HEK293 (cell line): Measurements from ENCODE around the gene TSC22D2.
A peak's percentile ranks its signal among the peaks of the same experiment; 100 is the strongest.

Experiments used
- CTCF ChIA-PET: fragments of 350-600 bp; formaldehyde crosslinking; extraction: SDS; loops from one replicate; lab custom pipeline; 2021; ENCODE audit warnings: antibody characterized with exemption; lab: Yijun Ruan, JAX
- POLR2A ChIA-PET: fragments of 300-600 bp; formaldehyde crosslinking; extraction: SDS; loops from one replicate; lab custom pipeline; 2020; ENCODE audit warnings: antibody characterized with exemption, inconsistent platforms; lab: Yijun Ruan, JAX
- H3K27ac ChIP-seq: fragments of 200-500 bp; sonication (Bioruptor generic); 2 replicates; pipeline ENCODE4 v1.5.1; 2014; ENCODE audit warnings: low read depth, low read length, control low read depth, inconsistent platforms; ENCODE audit errors: extremely low read depth
- H3K36me3 ChIP-seq, 2 experiments: fragments of 200-500 bp in 1 of 2; sonication (Bioruptor generic) in 1 of 2; 1 replicate in 1 of 2; 2 replicates in 1 of 2; pipeline ENCODE4 v1.5.1; 2014 to 2017; ENCODE audit warnings: inconsistent platforms in 2 of 2, low read length in 2 of 2; ENCODE audit not compliant: control insufficient read depth in 2 of 2, insufficient read depth in 1 of 2
- H3K4me1 ChIP-seq: fragments of 200-500 bp; sonication (Bioruptor generic); 2 replicates; pipeline ENCODE4 v1.5.1; 2014; ENCODE audit warnings: mild to moderate bottlenecking, low read length, inconsistent platforms; ENCODE audit not compliant: control insufficient read depth, insufficient read depth
- H3K4me3 ChIP-seq: 2 replicates; pipeline ENCODE4 v1.5.1; 2011; ENCODE audit warnings: low read depth, mild to moderate bottlenecking, control low read depth, low read length, moderate library complexity
- H3K9me3 ChIP-seq: fragments of 200-500 bp; sonication (Bioruptor generic); 2 replicates; pipeline ENCODE4 v1.5.1; 2014; ENCODE audit warnings: low read depth, low read length, inconsistent platforms; ENCODE audit not compliant: control insufficient read depth, insufficient read depth
- MYNN ChIP-seq: fragments of 450-650 bp; formaldehyde crosslinking; IDR thresholded peaks from 2 replicates; pipeline ENCODE4 v1.5.1; 2016; ENCODE audit warnings: missing biosample characterization, missing genetic modification characterization, borderline replicate concordance
- REPIN1 ChIP-seq: fragments of 450-650 bp; formaldehyde crosslinking; IDR thresholded peaks from 2 replicates; pipeline ENCODE4 v1.5.1; 2017; ENCODE audit warnings: missing biosample characterization, missing genetic modification characterization, low read depth
- SALL2 ChIP-seq: fragments of 450-650 bp; formaldehyde crosslinking; IDR thresholded peaks from 2 replicates; pipeline ENCODE4 v1.5.0; 2017; ENCODE audit warnings: missing biosample characterization, mild to moderate bottlenecking, missing genetic modification characterization, borderline replicate concordance
- SP7 ChIP-seq: fragments of 450-650 bp; formaldehyde crosslinking; IDR thresholded peaks from 2 replicates; pipeline ENCODE4 v1.5.1; 2016; ENCODE audit warnings: missing biosample characterization, missing genetic modification characterization
- ZNF221 ChIP-seq: fragments of 450-650 bp; formaldehyde crosslinking; IDR thresholded peaks from 2 replicates; pipeline ENCODE4 v1.5.1; 2017; ENCODE audit warnings: missing biosample characterization, missing genetic modification characterization, borderline replicate concordance
- ZNF248 ChIP-seq: fragments of 450-650 bp; formaldehyde crosslinking; IDR thresholded peaks from 2 replicates; pipeline ENCODE4 v1.5.1; 2017; ENCODE audit warnings: missing biosample characterization, missing genetic modification characterization
- ZNF341 ChIP-seq: fragments of 450-650 bp; formaldehyde crosslinking; IDR thresholded peaks from 2 replicates; pipeline ENCODE4; 2016; ENCODE audit warnings: low read depth, missing biosample characterization, missing genetic modification characterization
- ZNF473 ChIP-seq: fragments of 450-650 bp; formaldehyde crosslinking; IDR thresholded peaks from 2 replicates; pipeline ENCODE4 v1.5.1; 2017; ENCODE audit warnings: missing biosample characterization, missing genetic modification characterization
- ZNF514 ChIP-seq: fragments of 450-650 bp; formaldehyde crosslinking; IDR thresholded peaks from 2 replicates; pipeline ENCODE4 v1.5.1; 2016; ENCODE audit warnings: missing biosample characterization, missing genetic modification characterization
- ZNF544 ChIP-seq: fragments of 450-650 bp; formaldehyde crosslinking; IDR thresholded peaks from 2 replicates; pipeline ENCODE4 v1.5.0; 2017; ENCODE audit warnings: missing biosample characterization, missing genetic modification characterization
- ZNF548 ChIP-seq: fragments of 450-650 bp; formaldehyde crosslinking; IDR thresholded peaks from 2 replicates; pipeline ENCODE4 v1.5.1; 2016; ENCODE audit warnings: missing biosample characterization, missing genetic modification characterization
- ZNF624 ChIP-seq: fragments of 450-650 bp; formaldehyde crosslinking; IDR thresholded peaks from 2 replicates; pipeline ENCODE4 v1.5.1; 2017; ENCODE audit warnings: missing biosample characterization, missing genetic modification characterization
- ZNF747 ChIP-seq: fragments of 450-650 bp; formaldehyde crosslinking; IDR thresholded peaks from 2 replicates; pipeline ENCODE4 v1.5.1; 2016; ENCODE audit warnings: missing biosample characterization, missing genetic modification characterization
- ZNF792 ChIP-seq: fragments of 450-650 bp; formaldehyde crosslinking; IDR thresholded peaks from 2 replicates; pipeline ENCODE4 v1.5.1; 2016; ENCODE audit warnings: missing biosample characterization, missing genetic modification characterization
- ZSCAN16 ChIP-seq: fragments of 450-650 bp; formaldehyde crosslinking; IDR thresholded peaks from 2 replicates; pipeline ENCODE4 v1.5.1; 2016; ENCODE audit warnings: missing biosample characterization, missing genetic modification characterization
- TF ChIP-seq, protein P1 (sequence below): fragments of 450-650 bp; formaldehyde crosslinking; IDR thresholded peaks from 2 replicates; pipeline ENCODE4 v1.5.1; 2016; ENCODE audit warnings: missing biosample characterization, missing genetic modification characterization, borderline replicate concordance
- TF ChIP-seq, protein P2 (sequence below): fragments of 450-650 bp; formaldehyde crosslinking; IDR thresholded peaks from 2 replicates; pipeline ENCODE4 v1.5.0; 2017; ENCODE audit warnings: missing biosample characterization, missing genetic modification characterization, borderline replicate concordance
- TF ChIP-seq, protein P3 (sequence below): fragments of 450-650 bp; formaldehyde crosslinking; IDR thresholded peaks from 2 replicates; pipeline ENCODE4 v1.5.1; 2017; ENCODE audit warnings: missing biosample characterization, mild to moderate bottlenecking, missing genetic modification characterization, moderate library complexity
- TF ChIP-seq, protein P4 (sequence below): fragments of 450-650 bp; formaldehyde crosslinking; IDR thresholded peaks from 2 replicates; pipeline ENCODE4 v1.5.1; 2017; ENCODE audit warnings: missing biosample characterization, missing genetic modification characterization
- TF ChIP-seq, protein P5 (sequence below): fragments of 450-650 bp; formaldehyde crosslinking; IDR thresholded peaks from 2 replicates; pipeline ENCODE4 v1.5.1; 2017; ENCODE audit warnings: missing biosample characterization, missing genetic modification characterization

The TSC22D2 gene

DNA sequence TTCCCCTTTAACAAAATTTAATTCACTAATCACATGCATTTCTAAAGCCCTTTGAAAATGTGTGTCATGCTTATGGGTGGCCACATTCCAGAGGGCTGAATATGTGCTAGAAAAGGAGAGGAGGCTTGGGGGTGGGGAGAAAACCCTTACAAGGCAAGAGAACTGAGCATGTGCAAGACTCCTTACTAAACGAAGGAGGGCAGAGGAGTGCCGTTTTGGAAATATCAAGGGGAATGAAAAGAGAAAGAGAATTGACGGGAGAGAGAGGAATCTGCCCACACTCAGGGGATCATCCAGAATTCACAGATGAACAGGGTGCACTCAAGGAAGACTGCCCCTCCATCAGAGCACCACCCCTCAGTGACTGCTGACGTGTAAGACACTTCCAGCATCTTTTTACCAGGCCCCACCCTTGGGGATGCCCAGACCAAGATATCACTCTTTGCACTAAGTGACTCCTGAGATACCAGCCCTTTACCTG lies 37.9 kb upstream of the TSC22D2 start (continued):
- TF ChIP-seq ZSCAN16 (tag by site-specific recombination) = no peak
- TF ChIP-seq, protein P1, sequence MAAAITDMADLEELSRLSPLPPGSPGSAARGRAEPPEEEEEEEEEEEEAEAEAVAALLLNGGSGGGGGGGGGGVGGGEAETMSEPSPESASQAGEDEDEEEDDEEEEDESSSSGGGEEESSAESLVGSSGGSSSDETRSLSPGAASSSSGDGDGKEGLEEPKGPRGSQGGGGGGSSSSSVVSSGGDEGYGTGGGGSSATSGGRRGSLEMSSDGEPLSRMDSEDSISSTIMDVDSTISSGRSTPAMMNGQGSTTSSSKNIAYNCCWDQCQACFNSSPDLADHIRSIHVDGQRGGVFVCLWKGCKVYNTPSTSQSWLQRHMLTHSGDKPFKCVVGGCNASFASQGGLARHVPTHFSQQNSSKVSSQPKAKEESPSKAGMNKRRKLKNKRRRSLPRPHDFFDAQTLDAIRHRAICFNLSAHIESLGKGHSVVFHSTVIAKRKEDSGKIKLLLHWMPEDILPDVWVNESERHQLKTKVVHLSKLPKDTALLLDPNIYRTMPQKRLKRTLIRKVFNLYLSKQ (tag by site-specific recombination) = no peak
- TF ChIP-seq SALL2 (tag by site-specific recombination) = no peak
- no peak for TF ChIP-seq ZNF248 (tag by site-specific recombination)
- TF ChIP-seq, protein P2, sequence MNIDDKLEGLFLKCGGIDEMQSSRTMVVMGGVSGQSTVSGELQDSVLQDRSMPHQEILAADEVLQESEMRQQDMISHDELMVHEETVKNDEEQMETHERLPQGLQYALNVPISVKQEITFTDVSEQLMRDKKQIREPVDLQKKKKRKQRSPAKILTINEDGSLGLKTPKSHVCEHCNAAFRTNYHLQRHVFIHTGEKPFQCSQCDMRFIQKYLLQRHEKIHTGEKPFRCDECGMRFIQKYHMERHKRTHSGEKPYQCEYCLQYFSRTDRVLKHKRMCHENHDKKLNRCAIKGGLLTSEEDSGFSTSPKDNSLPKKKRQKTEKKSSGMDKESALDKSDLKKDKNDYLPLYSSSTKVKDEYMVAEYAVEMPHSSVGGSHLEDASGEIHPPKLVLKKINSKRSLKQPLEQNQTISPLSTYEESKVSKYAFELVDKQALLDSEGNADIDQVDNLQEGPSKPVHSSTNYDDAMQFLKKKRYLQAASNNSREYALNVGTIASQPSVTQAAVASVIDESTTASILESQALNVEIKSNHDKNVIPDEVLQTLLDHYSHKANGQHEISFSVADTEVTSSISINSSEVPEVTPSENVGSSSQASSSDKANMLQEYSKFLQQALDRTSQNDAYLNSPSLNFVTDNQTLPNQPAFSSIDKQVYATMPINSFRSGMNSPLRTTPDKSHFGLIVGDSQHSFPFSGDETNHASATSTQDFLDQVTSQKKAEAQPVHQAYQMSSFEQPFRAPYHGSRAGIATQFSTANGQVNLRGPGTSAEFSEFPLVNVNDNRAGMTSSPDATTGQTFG (tag by site-specific recombination) = no peak

DNA sequence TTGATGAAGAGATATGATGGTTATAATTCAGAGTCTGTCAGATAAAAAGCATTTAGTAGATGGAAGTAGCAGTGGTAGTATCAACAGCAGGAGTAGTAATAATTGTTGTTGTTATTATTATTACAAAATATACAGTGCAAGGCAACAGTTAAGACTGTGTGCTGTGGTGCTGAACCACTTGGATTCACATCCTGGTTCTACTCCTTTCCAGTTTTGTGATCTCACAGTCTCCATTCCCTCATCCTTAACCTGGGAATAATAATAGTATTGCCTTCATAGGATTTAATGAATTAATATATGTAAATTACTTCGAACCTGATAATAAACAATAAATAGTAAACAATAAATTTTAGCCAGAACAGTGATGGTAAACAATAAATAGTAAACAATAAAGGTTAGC lies 37.1 kb upstream of the TSC22D2 start:
- Histone ChIP-seq H3K36me3 (no peaks in the 10 kb centered on the region), H3K27ac (no peak overlapping the region), H3K4me3 (peak overlapping the region; percentile 39), H3K9me3 (no peaks in the 10 kb centered on the region)
- ChIA-PET CTCF (interaction anchor here (1.2 kb wide), 1 partner anchor 132 kb away, joined by 3 read pairs; no protein-coding TSS in a partner anchor), POLR2A (interaction anchor here (3.4 kb wide), 1 partner anchor 38 kb away, joined by 22 read pairs; the partner anchor contains the start of gene TSC22D2)
- TF ChIP-seq ZNF221 (tag by site-specific recombination) (no peak), ZNF514 (tag by site-specific recombination) (no peak), ZNF624 (no peak), ZNF747 (tag by site-specific recombination) (no peak), ZNF473 (tag by site-specific recombination) (no peak), ZNF341 (tag by site-specific recombination) (no peak), ZNF544 (tag by site-specific recombination) (no peak), ZNF792 (tag by site-specific recombination) (no peak), REPIN1 (no peak), SP7 (tag by site-specific recombination) (no peak), MYNN (tag by site-specific recombination) (no peak), ZNF548 (no peak)
- TF ChIP-seq, protein P3, sequence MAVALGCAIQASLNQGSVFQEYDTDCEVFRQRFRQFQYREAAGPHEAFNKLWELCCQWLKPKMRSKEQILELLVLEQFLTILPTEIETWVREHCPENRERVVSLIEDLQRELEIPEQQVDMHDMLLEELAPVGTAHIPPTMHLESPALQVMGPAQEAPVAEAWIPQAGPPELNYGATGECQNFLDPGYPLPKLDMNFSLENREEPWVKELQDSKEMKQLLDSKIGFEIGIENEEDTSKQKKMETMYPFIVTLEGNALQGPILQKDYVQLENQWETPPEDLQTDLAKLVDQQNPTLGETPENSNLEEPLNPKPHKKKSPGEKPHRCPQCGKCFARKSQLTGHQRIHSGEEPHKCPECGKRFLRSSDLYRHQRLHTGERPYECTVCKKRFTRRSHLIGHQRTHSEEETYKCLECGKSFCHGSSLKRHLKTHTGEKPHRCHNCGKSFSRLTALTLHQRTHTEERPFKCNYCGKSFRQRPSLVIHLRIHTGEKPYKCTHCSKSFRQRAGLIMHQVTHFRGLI (tag by site-specific recombination) = no peak
- TF ChIP-seq, protein P4, sequence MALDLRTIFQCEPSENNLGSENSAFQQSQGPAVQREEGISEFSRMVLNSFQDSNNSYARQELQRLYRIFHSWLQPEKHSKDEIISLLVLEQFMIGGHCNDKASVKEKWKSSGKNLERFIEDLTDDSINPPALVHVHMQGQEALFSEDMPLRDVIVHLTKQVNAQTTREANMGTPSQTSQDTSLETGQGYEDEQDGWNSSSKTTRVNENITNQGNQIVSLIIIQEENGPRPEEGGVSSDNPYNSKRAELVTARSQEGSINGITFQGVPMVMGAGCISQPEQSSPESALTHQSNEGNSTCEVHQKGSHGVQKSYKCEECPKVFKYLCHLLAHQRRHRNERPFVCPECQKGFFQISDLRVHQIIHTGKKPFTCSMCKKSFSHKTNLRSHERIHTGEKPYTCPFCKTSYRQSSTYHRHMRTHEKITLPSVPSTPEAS = no peak
- TF ChIP-seq, protein P5, sequence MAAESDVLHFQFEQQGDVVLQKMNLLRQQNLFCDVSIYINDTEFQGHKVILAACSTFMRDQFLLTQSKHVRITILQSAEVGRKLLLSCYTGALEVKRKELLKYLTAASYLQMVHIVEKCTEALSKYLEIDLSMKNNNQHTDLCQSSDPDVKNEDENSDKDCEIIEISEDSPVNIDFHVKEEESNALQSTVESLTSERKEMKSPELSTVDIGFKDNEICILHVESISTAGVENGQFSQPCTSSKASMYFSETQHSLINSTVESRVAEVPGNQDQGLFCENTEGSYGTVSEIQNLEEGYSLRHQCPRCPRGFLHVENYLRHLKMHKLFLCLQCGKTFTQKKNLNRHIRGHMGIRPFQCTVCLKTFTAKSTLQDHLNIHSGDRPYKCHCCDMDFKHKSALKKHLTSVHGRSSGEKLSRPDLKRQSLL = no peak
- TF ChIP-seq, all 188 proteins: peak for 0
- H3K4me1 ChIP-seq = no peaks in the 10 kb centered on the region
